HCT116 (cell line): Measurements from ENCODE around the gene GRIN2A.

Source experiments
- CBX3 ChIP-seq: IDR thresholded peaks from 2 replicates; pipeline ENCODE4 v1.6.1; 2012; ENCODE audit warnings: low read depth
- CEBPB ChIP-seq: IDR thresholded peaks from 2 replicates; pipeline ENCODE4 v1.6.1; 2012; ENCODE audit warnings: low read depth
- EZH2 ChIP-seq: fragments of 200-600 bp; sonication (generic); IDR thresholded peaks from 2 replicates; pipeline ENCODE4 v1.6.1; 2017; ENCODE audit warnings: antibody characterized with exemption, mixed run types
- EZH2phosphoT487 ChIP-seq: fragments of 200-600 bp; IDR thresholded peaks from 2 replicates; pipeline ENCODE4 v1.6.1; 2018; ENCODE audit warnings: antibody characterized with exemption, borderline replicate concordance
- JUND ChIP-seq: IDR thresholded peaks from 2 replicates; pipeline ENCODE4 v1.6.1; 2012
- POLR2A ChIP-seq: IDR thresholded peaks from 2 replicates; pipeline ENCODE4 v1.7.0; 2011; ENCODE audit warnings: borderline replicate concordance; ENCODE audit not compliant: insufficient read depth, insufficient read length; ENCODE audit errors: extremely low read depth
- POLR2AphosphoS5 ChIP-seq: IDR thresholded peaks from 2 replicates; pipeline ENCODE4 v1.6.1; 2011; ENCODE audit warnings: mild to moderate bottlenecking, low read depth, low read length, moderate library complexity
- RAD21 ChIP-seq: IDR thresholded peaks from 2 replicates; pipeline ENCODE4 v1.6.1; 2012; ENCODE audit warnings: low read depth, mild to moderate bottlenecking
- SIN3A ChIP-seq: IDR thresholded peaks from 2 replicates; pipeline ENCODE4 v1.6.1; 2012; ENCODE audit warnings: low read depth
- ZNF274 ChIP-seq: fragments of 200-500 bp; sonication (Bioruptor generic); IDR thresholded peaks from 2 replicates; pipeline ENCODE4 v1.6.1; 2014; ENCODE audit warnings: mild to moderate bottlenecking, low read depth, low read length, inconsistent platforms
- TF ChIP-seq, protein P1 (sequence below), 3 experiments: fragments of 200-600 bp in 1 of 3; sonication (generic) in 1 of 3; IDR thresholded peaks in 2 of 3; conservative IDR thresholded peaks in 1 of 3; 2 replicates each; pipeline ENCODE4 v1.5.1; 2012 to 2017; ENCODE audit warnings: low read depth in 2 of 3, low read length in 2 of 3, antibody characterized with exemption in 1 of 3, borderline replicate concordance in 1 of 3, control low read depth in 1 of 3, mild to moderate bottlenecking in 1 of 3, mixed read lengths in 1 of 3, mixed run types in 1 of 3, moderate library complexity in 1 of 3; ENCODE audit not compliant: insufficient read depth in 1 of 3
- TF ChIP-seq, protein P2 (sequence below): IDR thresholded peaks from 2 replicates; pipeline ENCODE4 v1.6.1; 2011; ENCODE audit warnings: mild to moderate bottlenecking, low read length, moderate library complexity; ENCODE audit not compliant: insufficient replicate concordance; ENCODE audit errors: extremely low read depth
- TF ChIP-seq, protein P3 (sequence below): IDR thresholded peaks from 2 replicates; pipeline ENCODE4 v1.6.1; 2012
- TF ChIP-seq, protein P4 (sequence below): IDR thresholded peaks from 2 replicates; pipeline ENCODE4 v1.6.1; 2012; ENCODE audit warnings: low read depth

DNA sequence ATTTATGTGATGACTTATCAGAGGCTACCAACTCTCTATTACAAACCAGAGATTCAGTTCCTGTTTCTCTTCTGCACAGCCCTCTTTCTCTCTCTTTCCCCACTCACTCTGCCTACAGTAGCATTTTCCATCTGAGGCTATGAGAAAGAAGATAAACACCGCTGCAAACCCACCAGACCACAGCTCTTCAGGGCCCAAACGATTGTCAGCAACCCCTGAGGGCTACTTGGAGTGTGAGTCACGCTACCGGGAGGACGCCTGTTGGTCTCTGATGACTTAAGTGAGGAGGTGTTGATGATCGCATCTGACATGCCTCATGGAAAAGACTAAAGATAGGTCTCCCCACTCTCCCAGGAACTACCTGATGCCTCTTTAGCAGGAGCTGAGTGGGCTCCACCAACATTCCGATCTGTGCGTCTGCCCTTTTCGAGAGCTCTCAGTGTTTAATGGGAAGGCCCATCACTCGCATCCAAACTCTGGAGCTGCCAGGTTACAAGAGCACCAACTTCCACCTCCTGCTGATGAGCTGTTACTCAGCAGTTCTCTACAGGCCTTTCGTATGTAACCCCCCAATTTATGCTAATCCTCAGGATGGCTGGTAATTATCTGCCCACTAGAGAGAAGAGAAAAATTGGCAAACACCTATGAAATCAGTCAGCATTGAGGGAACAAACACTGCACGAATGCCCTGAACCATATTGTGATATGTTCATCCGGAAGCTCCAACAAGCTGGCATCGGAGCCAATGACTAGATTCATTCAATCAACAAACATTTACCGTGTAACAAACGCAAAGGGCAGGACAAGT, 9.2 kb downstream of the GRIN2A start:
- TF ChIP-seq, protein P1, sequence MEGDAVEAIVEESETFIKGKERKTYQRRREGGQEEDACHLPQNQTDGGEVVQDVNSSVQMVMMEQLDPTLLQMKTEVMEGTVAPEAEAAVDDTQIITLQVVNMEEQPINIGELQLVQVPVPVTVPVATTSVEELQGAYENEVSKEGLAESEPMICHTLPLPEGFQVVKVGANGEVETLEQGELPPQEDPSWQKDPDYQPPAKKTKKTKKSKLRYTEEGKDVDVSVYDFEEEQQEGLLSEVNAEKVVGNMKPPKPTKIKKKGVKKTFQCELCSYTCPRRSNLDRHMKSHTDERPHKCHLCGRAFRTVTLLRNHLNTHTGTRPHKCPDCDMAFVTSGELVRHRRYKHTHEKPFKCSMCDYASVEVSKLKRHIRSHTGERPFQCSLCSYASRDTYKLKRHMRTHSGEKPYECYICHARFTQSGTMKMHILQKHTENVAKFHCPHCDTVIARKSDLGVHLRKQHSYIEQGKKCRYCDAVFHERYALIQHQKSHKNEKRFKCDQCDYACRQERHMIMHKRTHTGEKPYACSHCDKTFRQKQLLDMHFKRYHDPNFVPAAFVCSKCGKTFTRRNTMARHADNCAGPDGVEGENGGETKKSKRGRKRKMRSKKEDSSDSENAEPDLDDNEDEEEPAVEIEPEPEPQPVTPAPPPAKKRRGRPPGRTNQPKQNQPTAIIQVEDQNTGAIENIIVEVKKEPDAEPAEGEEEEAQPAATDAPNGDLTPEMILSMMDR (IDR thresholded peaks at IDR 0.05 in 2 of 3, conservative IDR thresholded peaks at IDR 0.05 in 1 of 3; ENCODE audit: borderline replicate concordance in 1 of 3, insufficient read depth in 1 of 3, low read depth in 2 of 3, low read length in 2 of 3), result no peak
- no peak for TF ChIP-seq RAD21
- no peak for TF ChIP-seq ZNF274
- TF ChIP-seq POLR2A, result no peak
- TF ChIP-seq, protein P2, sequence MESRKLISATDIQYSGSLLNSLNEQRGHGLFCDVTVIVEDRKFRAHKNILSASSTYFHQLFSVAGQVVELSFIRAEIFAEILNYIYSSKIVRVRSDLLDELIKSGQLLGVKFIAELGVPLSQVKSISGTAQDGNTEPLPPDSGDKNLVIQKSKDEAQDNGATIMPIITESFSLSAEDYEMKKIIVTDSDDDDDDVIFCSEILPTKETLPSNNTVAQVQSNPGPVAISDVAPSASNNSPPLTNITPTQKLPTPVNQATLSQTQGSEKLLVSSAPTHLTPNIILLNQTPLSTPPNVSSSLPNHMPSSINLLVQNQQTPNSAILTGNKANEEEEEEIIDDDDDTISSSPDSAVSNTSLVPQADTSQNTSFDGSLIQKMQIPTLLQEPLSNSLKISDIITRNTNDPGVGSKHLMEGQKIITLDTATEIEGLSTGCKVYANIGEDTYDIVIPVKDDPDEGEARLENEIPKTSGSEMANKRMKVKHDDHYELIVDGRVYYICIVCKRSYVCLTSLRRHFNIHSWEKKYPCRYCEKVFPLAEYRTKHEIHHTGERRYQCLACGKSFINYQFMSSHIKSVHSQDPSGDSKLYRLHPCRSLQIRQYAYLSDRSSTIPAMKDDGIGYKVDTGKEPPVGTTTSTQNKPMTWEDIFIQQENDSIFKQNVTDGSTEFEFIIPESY, result no peak
- no peak for TF ChIP-seq POLR2AphosphoS5
- TF ChIP-seq, protein P3, sequence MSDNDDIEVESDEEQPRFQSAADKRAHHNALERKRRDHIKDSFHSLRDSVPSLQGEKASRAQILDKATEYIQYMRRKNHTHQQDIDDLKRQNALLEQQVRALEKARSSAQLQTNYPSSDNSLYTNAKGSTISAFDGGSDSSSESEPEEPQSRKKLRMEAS, result no peak
- no peak for TF ChIP-seq CEBPB
- no peak for TF ChIP-seq SIN3A
- TF ChIP-seq EZH2phosphoT487, result no peak
- TF ChIP-seq JUND, result no peak
- TF ChIP-seq, protein P4, sequence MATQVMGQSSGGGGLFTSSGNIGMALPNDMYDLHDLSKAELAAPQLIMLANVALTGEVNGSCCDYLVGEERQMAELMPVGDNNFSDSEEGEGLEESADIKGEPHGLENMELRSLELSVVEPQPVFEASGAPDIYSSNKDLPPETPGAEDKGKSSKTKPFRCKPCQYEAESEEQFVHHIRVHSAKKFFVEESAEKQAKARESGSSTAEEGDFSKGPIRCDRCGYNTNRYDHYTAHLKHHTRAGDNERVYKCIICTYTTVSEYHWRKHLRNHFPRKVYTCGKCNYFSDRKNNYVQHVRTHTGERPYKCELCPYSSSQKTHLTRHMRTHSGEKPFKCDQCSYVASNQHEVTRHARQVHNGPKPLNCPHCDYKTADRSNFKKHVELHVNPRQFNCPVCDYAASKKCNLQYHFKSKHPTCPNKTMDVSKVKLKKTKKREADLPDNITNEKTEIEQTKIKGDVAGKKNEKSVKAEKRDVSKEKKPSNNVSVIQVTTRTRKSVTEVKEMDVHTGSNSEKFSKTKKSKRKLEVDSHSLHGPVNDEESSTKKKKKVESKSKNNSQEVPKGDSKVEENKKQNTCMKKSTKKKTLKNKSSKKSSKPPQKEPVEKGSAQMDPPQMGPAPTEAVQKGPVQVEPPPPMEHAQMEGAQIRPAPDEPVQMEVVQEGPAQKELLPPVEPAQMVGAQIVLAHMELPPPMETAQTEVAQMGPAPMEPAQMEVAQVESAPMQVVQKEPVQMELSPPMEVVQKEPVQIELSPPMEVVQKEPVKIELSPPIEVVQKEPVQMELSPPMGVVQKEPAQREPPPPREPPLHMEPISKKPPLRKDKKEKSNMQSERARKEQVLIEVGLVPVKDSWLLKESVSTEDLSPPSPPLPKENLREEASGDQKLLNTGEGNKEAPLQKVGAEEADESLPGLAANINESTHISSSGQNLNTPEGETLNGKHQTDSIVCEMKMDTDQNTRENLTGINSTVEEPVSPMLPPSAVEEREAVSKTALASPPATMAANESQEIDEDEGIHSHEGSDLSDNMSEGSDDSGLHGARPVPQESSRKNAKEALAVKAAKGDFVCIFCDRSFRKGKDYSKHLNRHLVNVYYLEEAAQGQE, result no peak
- TF ChIP-seq CBX3, result no peak
- TF ChIP-seq EZH2, result no peak
